A673 (cell line): Measurements from ENCODE around the gene INHBC.

ENCODE experiments used
- CTCF ChIP-seq: fragments of 300-800, 200-600 bp; sonication (generic); conservative IDR thresholded peaks from 2 replicates; pipeline ENCODE4 v1.5.1; 2017; ENCODE audit warnings: low read depth, mild to moderate bottlenecking, antibody characterized with exemption, low read length, moderate library complexity, mixed read lengths
- EZH2 ChIP-seq: fragments of 200-600 bp; sonication (generic); IDR thresholded peaks from 2 replicates; pipeline ENCODE4 v1.6.1; 2017; ENCODE audit warnings: borderline replicate concordance, low read depth, mild to moderate bottlenecking, mixed read lengths, antibody characterized with exemption, low read length; ENCODE audit not compliant: poor library complexity, severe bottlenecking

- TF ChIP-seq CTCF, result no peak
- TF ChIP-seq EZH2, result no peak
These were observed 14.1 kb downstream of the INHBC start for GRCh38 chr12:57448669-57449068.
